GM19043 (cell line): ENCODE results near the gene REC114.
"Not testable (repeated sequence)": the region's sequence is repeated elsewhere in the genome, so short reads cannot be mapped to it uniquely, and the experiment has no call there.

Source experiments
- ATAC-seq: cut with Tn5 transposase; IDR thresholded peaks from one replicate; pipeline ENCODE4 v1.9.1; 2021; ENCODE audit warnings: low read depth; ENCODE audit not compliant: unreplicated experiment

REC114 gene

GRCh38 chr15:73522011-73522410, 79.0 kb downstream of the REC114 start:
- ATAC-seq: no peak

DNA sequence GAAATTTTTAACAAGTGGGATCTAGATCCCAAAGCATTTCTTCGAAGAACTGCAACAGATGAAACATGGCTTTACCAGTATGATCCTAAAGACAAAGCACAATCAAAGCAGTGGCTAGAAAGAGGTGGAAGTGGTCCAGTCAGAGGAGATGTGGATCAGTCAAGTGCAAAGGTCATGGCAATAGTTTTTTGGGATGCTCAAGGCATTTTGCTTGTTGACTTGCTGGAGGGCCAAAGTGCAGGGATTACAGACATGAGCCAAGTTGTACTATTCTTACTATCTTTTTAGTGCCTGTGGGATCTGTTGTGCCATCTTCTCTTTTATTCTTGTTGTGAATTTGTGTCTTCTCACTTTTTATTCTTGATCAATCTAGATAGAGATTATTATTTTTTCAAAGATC, 82.0 kb downstream of the REC114 start:
- no peak for ATAC-seq

DNA sequence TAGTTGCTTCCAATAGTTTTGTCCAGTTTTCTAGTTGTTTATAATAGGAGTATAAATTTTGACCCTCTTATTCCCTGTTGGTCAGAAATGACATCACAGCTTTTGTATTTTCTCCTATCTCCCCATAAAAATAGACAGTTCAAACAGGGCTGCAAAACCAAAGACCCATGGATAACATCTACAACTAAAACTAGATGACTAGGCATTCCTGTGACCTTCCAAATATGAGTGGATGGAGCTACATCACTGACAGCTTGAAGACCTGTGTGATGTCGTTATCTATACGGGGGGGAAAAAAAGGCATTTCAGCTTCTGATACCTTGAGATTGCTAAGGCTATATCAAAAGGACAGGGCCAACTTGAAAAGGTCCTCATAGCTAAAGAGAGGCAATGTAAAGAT, 84.6 kb downstream of the REC114 start:
- no peak for ATAC-seq

DNA sequence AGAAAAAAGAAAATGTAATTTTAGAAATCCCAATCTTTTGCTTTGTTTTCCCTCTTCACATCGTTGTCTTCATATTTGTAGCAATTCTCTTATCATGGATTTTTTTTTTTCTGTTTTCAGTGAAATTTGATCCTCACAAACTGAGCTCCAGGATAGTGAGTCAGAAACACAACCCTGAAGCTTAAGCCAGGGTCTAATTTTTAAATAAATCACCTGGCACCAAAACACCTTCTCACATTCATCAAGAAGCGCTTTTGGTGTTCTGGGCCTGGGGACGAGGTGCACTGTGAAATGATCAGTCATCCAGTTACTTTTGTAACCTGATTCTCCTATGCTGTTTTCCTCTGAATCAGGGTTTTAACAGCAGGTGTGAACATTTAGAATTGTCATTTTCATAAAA, 87.7 kb downstream of the REC114 start:
- no peak for ATAC-seq

GRCh38 chr15:73538123-73538522, 95.2 kb downstream of the REC114 start:
- ATAC-seq: no peak

- no peak for ATAC-seq
These were observed 95.7 kb downstream of the REC114 start for GRCh38 chr15:73538563-73539211.

DNA sequence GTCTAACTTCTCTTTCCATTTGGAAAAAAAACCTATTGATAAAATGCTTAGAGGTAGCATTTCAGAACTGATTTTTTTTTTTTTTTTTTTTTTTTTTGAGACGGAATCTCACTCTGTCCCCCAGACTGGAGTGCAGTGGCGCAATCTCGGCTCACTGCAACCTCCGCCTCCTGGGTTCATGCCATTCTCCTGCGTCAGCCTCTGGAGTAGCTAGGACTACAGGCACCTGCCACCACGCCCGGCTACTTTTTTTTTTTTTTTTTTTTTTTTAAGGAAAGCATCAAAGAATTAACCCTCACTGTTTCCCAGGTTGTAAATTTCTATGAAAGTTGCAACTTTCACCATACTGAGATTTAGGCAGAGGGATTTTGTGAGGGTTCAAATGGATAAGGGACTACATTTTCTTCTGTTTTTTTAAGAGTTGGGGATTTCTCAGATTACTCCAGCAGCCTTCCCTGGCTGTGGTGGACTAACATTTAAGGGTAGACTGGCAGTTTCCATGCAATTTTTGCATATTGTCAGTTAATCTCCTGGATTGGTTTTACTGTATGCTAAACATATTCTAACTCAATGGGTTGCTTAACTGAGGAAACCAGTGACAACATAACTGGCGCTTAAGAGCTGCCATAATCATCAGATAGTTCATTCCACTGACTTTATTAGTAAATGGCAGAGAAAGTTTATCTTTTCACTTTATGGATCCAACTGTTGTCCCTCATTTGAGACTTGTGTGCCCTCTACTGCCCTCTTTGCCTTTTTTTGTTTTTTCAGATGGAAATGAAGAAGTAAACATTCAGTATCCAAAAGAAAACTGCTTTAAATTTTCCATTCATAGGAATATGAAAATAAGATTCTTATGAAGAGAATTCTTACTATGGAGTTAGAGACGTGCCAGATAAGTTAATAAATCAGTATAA, 96.5 kb downstream of the REC114 start:
- ATAC-seq: no peak

- ATAC-seq: no peak
These were observed 97.2 kb downstream of the REC114 start for GRCh38 chr15:73540161-73540560.

DNA sequence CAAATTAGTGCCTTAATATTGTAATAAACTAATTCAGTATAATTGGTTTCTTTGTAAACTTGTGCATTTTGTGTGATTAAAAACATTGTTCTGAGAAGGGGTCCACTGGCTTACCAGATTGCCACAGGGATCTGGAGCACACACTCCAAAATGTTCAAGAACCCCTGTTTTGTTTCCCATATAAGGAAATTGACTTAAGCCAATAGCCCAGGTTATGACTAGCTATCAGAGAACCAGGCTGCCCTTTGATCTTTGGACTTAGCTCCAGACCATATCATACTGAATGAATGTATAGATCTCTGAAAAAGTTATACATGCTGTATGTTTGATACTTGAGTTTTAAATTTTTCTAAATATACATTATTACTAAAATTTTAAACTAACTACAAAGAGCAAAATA, 98.5 kb downstream of the REC114 start:
- no peak for ATAC-seq

DNA sequence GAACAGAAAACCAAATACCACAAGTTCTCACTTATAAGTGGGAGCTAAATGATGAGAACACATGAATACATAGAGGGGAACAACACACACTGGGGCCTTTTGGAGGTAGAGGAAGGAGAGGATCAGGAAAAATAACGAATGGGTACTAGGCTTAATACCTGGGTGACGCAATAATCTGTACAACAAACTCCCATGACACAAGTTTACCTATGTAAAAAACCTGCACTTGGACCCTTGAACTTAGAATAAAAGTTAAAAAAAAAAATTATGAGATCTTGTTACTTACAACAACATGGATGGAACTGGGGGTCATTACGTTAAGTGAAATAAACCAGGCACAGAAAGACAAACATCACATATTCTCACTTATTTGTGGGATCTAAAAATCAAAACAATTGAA, 106.0 kb downstream of the REC114 start:
- not testable (repeated sequence) for ATAC-seq

- ATAC-seq: no peak
These were observed 107.2 kb downstream of the REC114 start for GRCh38 chr15:73550190-73550589.

GRCh38 chr15:73555080-73555479, 112.1 kb downstream of the REC114 start:
- no peak for ATAC-seq

GRCh38 chr15:73558529-73558928, 115.6 kb downstream of the REC114 start:
- ATAC-seq: no peak

GRCh38 chr15:73560501-73561117, 117.6 kb downstream of the REC114 start:
- ATAC-seq: no peak

GRCh38 chr15:73564255-73564654, 121.3 kb downstream of the REC114 start:
- ATAC-seq: no peak

- no peak for ATAC-seq
These were observed 124.1 kb downstream of the REC114 start for GRCh38 chr15:73567020-73567419.

DNA sequence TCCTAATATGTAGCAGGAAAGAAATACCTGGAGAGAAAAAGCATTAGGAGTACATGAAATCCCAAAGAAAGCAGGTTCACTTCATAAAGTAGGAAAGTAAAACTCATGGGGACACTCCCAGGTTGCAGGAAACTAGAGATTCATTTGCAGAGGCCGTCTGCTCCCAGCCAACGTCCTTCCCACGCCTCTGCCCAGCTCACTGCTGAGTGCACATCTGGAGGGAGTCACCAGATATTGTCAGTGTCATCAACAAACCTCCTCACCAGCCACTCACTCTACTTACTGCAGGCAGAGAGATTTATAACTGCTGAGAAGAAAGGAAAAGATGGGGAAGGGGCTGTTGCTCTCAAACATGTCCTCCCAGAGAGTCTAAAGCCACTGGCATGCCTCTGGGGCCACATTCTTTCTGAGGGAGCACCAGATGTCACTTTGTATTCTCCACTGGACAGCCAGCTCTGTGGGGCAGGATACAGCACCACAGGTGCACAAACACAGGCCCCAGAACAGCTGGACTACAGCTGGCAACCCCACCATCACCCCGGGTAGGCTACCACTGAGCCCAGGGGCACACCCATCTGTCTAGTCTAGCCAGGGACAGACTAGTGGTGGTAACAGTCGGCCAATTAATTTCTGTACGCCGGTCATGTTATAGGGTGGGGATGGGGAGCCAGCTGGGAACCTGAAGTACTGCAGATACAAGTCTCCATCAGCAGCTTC, 125.8 kb downstream of the REC114 start:
- ATAC-seq: no peak

- ATAC-seq: no peak
These were observed 126.4 kb downstream of the REC114 start for GRCh38 chr15:73569361-73569760.

DNA sequence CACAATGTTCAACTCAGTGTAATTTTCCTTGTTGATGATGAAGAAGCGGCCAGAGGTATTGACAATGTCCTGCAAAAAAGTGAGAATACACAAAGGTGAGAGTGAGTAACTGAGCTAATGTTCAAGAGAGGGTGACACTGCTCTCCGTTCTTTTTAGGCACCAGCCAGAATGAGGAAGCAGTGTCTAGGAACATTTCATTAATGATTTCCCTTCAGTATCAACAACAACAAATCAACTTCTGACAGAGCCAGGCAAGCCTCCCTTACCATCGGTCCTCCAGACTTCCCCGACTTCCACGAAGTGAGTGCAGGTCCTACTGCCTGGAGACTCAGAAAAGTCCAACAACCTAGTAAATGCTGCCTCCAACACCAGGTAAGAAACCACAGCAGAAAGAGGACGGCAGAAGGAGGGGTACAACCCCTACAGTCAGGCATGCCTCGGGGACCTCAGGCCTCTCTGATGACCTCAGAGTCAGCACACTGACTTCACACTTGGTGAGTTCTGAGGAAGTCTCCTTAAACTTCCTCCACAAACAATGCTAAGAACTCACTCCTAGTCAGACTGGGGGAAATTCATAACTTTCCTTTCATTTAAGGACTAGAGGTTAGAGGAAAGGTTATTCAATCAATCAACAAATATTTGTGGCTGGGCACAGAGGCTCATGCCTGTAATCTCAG, 127.5 kb downstream of the REC114 start:
- no peak for ATAC-seq

DNA sequence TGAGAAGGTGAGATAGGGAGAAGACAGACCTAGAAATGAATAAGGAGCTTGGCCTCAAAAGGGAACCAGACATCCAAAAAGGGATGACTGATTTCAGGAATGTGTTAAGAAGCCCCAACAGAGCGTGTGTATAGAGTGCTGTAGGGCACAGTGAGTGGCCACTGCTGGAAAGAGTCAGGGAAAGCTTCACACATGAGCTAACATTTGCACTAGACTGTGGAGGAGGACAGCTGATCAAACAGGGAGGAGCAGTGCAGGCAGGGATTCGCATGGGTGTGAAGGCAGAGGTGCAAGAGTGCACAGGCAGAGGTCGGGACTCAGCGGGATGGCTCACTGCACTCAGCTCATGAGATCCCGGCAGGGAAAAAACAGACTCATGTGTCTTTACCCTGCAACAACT, 128.4 kb downstream of the REC114 start:
- no peak for ATAC-seq
